ENCODE results near the gene PPARD. TPM values are rescaled to one million over a fixed set of nuclear protein-coding genes. Genes with fewer than 3 reads are reported as not detected.

Gene PPARD
- total RNA-seq, 1 donor from 2014 or later, result 20.8 TPM

DNA sequence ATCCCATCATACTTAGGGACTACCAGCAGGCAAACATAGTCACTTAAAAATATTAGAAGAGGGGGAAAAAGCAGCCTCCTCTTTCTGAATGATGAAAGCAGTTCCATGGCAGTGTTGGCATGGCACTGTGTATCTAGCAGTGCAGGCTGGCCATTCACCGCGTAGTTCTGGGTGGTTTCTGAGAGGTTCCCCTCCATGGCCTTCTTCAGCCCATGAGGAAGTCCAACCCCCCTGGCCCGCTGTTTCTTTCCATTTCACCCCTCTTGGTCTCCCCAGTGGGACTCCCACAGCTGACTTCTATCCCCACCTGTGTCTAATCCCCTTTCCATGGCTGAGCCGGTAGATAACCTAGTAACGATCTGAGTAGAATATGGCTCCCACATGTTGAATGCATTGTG, 17.0 kb downstream of the PPARD start:
- Mint-ChIP-seq H3K9me3 (no peaks in the 10 kb centered on the region), H3K4me3 (no peak overlapping the region), H3K4me1 (peaks cover 43% of the 10 kb centered on the region), H3K36me3 (peaks cover 9% of the 10 kb centered on the region), H3K27me3 (ENCODE audit: low read depth) (no peaks in the 10 kb centered on the region), H3K27ac (peak overlapping the region; percentile 40)
- TF ChIP-seq, protein P1, sequence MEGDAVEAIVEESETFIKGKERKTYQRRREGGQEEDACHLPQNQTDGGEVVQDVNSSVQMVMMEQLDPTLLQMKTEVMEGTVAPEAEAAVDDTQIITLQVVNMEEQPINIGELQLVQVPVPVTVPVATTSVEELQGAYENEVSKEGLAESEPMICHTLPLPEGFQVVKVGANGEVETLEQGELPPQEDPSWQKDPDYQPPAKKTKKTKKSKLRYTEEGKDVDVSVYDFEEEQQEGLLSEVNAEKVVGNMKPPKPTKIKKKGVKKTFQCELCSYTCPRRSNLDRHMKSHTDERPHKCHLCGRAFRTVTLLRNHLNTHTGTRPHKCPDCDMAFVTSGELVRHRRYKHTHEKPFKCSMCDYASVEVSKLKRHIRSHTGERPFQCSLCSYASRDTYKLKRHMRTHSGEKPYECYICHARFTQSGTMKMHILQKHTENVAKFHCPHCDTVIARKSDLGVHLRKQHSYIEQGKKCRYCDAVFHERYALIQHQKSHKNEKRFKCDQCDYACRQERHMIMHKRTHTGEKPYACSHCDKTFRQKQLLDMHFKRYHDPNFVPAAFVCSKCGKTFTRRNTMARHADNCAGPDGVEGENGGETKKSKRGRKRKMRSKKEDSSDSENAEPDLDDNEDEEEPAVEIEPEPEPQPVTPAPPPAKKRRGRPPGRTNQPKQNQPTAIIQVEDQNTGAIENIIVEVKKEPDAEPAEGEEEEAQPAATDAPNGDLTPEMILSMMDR (IDR thresholded peaks at IDR 0.05; ENCODE audit: unreplicated experiment), result no peak
- no peak for DNase-seq (ENCODE audit: low spot score in 2 of 2, unreplicated experiment in 2 of 2)

DNA sequence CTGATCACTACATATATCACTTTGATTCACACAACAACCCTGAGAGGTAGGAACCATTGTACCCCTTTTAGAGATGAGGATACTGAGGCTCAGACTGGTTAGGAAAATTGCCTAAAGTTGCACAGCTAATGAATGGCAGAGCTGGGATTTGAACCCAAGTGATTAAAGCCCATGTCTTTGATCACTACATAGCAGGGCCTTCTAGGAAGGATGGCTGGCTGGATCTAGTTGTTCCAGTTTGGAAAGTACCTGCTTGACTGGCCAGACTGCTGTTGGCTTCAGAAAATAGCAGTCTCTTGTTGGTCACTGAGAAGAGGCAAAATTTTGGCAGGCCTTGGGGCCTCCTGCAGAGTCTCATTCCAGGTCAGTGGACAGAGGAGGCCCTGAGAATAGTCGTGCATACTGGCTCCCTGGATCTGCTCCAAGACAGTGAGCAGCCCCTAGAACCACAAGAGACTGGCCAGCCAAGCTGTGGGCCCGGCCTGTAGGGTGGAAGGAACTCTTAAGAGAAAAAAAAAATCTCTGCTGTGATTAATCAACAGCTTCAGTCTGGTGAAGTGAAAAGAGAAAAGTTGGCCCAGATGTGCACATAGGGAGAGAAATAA, 17.5 kb downstream of the PPARD start:
- Mint-ChIP-seq H3K27ac (peak overlapping the region; percentile 52), H3K9me3 (no peaks in the 10 kb centered on the region), H3K4me3 (no peak overlapping the region), H3K4me1 (peaks cover 43% of the 10 kb centered on the region), H3K36me3 (peaks cover 9% of the 10 kb centered on the region), H3K27me3 (ENCODE audit: low read depth) (no peaks in the 10 kb centered on the region)
- no peak for DNase-seq (ENCODE audit: low spot score in 2 of 2, unreplicated experiment in 2 of 2)
- TF ChIP-seq, protein P1 (IDR thresholded peaks at IDR 0.05; ENCODE audit: unreplicated experiment), result no peak

DNA sequence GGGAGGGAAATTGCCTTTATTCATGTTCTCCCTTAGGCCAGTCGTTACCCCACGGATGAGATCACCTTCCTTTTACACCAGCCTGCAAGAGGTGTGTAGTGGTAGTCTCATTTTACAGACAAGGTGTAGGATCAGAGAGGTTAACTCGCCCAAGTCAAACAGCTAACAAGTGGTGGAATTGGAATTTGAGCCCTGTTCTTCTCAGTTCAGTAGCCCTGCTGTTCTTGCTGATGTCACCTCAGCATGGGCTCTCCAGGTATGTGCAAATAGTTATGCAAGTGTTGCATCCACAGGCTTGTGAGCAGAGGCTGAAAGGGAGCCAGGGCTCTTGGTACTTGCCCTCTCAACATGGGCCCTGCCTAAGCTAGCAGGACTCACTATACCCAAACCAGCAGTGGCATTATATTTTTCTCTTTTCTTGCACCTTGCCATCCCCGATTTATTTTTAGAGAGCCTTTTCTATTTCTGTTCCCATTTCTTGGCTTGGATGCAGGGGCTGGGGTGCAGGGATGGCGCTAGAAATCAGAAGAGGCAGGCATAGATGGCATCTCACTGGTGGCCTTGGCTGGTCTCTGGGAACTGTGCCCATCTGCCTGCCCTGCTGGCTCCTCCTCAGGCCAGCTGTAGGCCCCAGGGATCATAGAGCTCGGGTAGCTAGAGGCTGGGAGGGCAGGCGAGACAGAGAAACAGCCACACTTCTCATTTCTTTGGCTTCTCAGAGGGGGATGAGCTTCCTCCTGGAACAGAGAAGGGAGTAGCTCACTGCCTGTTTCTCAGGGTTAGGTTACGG, 18.2 kb downstream of the PPARD start:
- no peak for DNase-seq (ENCODE audit: low spot score in 2 of 2, unreplicated experiment in 2 of 2)
- Mint-ChIP-seq H3K36me3 (peaks cover 9% of the 10 kb centered on the region), H3K4me3 (no peak overlapping the region), H3K27me3 (ENCODE audit: low read depth) (no peaks in the 10 kb centered on the region), H3K27ac (peak overlapping the region; percentile 52), H3K9me3 (no peaks in the 10 kb centered on the region), H3K4me1 (peaks cover 43% of the 10 kb centered on the region)
- TF ChIP-seq, protein P1 (IDR thresholded peaks at IDR 0.05; ENCODE audit: unreplicated experiment), result no peak

DNA sequence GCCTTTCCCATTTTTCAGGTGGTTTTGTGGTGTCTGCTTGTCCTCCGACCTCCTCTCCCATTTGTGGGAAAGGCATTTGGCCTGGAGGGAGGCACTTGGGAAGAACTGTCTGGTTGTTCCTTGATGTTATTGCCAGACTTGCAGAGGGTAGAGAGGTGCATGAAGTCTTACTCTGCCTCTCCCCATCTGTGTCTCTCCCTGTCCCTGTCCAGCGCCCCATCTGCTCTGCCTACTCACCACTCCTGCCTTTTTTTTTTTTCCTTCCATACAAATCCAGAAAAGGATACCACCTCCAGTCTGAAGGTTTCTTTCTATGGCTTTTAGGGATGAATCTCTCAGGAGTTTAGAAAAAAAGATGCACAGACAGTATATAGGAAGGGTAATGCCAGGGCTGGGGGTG, 19.8 kb downstream of the PPARD start:
- Mint-ChIP-seq H3K27me3 (ENCODE audit: low read depth) (no peaks in the 10 kb centered on the region), H3K27ac (peak overlapping the region; percentile 92), H3K9me3 (no peaks in the 10 kb centered on the region), H3K36me3 (peaks cover 3% of the 10 kb centered on the region), H3K4me3 (no peak overlapping the region), H3K4me1 (peaks cover 45% of the 10 kb centered on the region)
- TF ChIP-seq, protein P1 (IDR thresholded peaks at IDR 0.05; ENCODE audit: unreplicated experiment), result no peak
- DNase-seq (ENCODE audit: low spot score in 2 of 2, unreplicated experiment in 2 of 2), result no peak

DNA sequence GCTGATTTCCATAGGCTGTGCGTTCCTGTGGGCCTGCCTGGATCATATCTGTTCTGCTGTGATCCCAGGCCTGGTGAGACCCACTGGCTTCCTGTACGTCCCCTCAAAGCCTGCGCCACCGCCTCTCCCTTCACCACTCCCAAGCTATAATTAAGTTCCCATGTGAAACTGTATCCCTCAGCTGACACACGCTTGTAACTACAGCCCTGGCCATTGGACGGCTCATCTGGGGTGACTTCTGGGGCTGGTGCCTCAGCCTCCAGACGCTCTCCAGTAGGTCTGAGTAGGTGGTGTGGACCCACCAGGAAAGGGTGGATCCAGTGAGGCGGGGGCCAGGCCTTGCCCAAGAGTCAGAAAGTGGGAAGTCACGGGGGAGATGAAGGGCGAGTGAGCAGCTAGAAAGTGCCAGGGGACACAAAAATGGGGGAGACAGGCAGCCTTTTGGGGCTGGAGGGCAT, 21.0 kb downstream of the PPARD start:
- no peaks in the 10 kb centered on the region for H3K9me3 Mint-ChIP-seq
- peaks cover 48% of the 10 kb centered on the region for H3K4me1 Mint-ChIP-seq
- no peaks in the 10 kb centered on the region for H3K27me3 Mint-ChIP-seq (ENCODE audit: low read depth)
- peak overlapping the region; percentile 3 for H3K4me3 Mint-ChIP-seq
- H3K27ac Mint-ChIP-seq, result peak overlapping the region; percentile 92
- DNase-seq (ENCODE audit: low spot score in 2 of 2, unreplicated experiment in 2 of 2), result no peak
- TF ChIP-seq, protein P1 (IDR thresholded peaks at IDR 0.05; ENCODE audit: unreplicated experiment), result no peak
- H3K36me3 Mint-ChIP-seq, result peaks cover 3% of the 10 kb centered on the region

Data from mesothelial cell of epicardium (in vitro differentiated cells).